NB4 (cell line): ENCODE results near the gene SOX6.

Experiments used
- CTCF ChIP-seq: IDR thresholded peaks from one replicate; pipeline ENCODE4 v1.5.1; 2012; ENCODE audit warnings: low read depth, low read length
- MAX ChIP-seq: IDR thresholded peaks from 2 replicates; pipeline ENCODE4 v1.6.1; 2011; ENCODE audit warnings: low read depth, low read length
- MYC ChIP-seq: IDR thresholded peaks from 2 replicates; pipeline ENCODE4 v1.6.1; 2011; ENCODE audit warnings: low read depth, low read length
- POLR2A ChIP-seq: IDR thresholded peaks from 2 replicates; pipeline ENCODE4 v1.6.1; 2011; ENCODE audit warnings: mild to moderate bottlenecking; ENCODE audit not compliant: insufficient read length; ENCODE audit errors: extremely low read depth

GRCh38 chr11:16016468-16016829, 339.9 kb downstream of the SOX6 start:
- TF ChIP-seq MAX (no peak), CTCF (no peak), POLR2A (no peak), MYC (no peak)
